Calu3 (cell line): ENCODE measurements around the gene CTSF. TPM values are rescaled to one million over a fixed set of nuclear protein-coding genes. Genes with fewer than 3 reads are reported as not detected.

ENCODE experiments used
- BruUV-seq: library from RNA; stranded (reverse); fragments of 400-500 nt; replicated peaks from 2 replicates; lab custom pipeline; 2021; lab: Mats Ljungman, UMichigan
- CTCF ChIA-PET: fragments of 300-600 bp; sonication (Branson Sonifier 250); formaldehyde crosslinking; loops from one replicate; lab custom pipeline; 2022; ENCODE audit warnings: antibody characterized with exemption; lab: Charles Lee
- DNase-seq: peaks from one replicate; pipeline ENCODE4 v3.0.0; 2022
- H3K27ac Mint-ChIP-seq: one replicate; pipeline ENCODE4 v1.8.0; 2022; ENCODE audit warnings: mixed read lengths; ENCODE audit not compliant: unreplicated experiment
- H3K27me3 Mint-ChIP-seq: one replicate; pipeline ENCODE4 v1.8.0; 2022; ENCODE audit warnings: mixed read lengths; ENCODE audit not compliant: unreplicated experiment
- H3K36me3 Mint-ChIP-seq: one replicate; pipeline ENCODE4 v1.8.0; 2022; ENCODE audit warnings: mild to moderate bottlenecking, moderate library complexity, mixed read lengths; ENCODE audit not compliant: insufficient read depth, unreplicated experiment
- H3K4me1 Mint-ChIP-seq: one replicate; pipeline ENCODE4 v1.8.0; 2022; ENCODE audit warnings: mild to moderate bottlenecking, low read depth, mixed read lengths; ENCODE audit not compliant: unreplicated experiment
- H3K4me3 Mint-ChIP-seq: one replicate; pipeline ENCODE4 v1.8.0; 2022; ENCODE audit warnings: mild to moderate bottlenecking, low read depth, moderate library complexity, mixed read lengths; ENCODE audit not compliant: unreplicated experiment
- H3K9me3 Mint-ChIP-seq: one replicate; pipeline ENCODE4 v1.8.0; 2022; ENCODE audit warnings: low read depth, mixed read lengths; ENCODE audit not compliant: unreplicated experiment
- intact Hi-C: fragments of 100-400 bp; cut with micrococcal nuclease; formaldehyde crosslinking; loops from one replicate; pipeline ENCODE4 v1.10.0; 2022; ENCODE audit not compliant: unreplicated experiment
- total RNA-seq: library from RNA; stranded (reverse); gene quantifications from 2 replicates; pipeline ENCODE4 v1.2.3, GENCODE V29; 2022
- TF ChIP-seq, protein P1 (sequence below): fragments of 200-600 bp; IDR thresholded peaks from one replicate; pipeline ENCODE4 v1.8.0; 2022; ENCODE audit warnings: antibody characterized with exemption; ENCODE audit not compliant: unreplicated experiment

Gene CTSF
- total RNA-seq, 1 experiment from 2014 or later: 1.7 TPM

DNA sequence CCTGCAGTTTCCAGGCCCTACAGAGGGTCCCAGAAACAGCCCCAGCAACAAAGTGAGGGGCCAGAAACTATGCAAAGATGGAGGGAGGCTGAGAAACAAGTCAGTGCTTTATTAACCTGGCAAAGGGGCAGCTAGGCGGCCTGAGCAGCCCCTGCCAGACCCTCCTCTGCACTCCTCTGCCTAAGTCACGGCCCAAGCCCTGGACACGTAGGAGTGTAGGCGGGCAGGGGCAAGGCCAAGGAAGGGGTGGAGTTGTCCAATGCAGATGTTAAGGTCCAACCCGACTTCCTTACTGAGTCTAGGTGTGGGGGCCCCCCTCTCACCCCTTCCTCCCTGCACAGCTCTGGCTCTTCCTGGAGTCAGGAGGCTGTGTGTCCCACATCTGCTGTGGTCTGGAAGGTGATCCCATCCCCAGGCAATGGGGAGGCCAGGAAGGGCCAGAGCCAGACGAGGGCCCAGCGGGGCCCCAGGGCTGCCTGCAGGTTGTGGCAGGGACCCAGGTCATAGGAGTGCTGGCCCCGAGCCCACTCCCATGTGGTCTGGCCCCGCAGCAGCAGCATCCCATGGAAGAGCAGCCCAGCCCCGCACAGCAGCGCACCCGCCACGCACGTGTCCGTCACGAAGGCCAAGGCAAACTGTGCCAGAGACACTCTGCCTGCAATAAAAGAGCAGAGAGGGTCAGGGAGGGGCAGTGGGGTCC, 29.1 kb downstream of the CTSF start:
- H3K36me3 Mint-ChIP-seq: peaks cover 33% of the 10 kb centered on the region
- DNase-seq: no peak
- CTCF ChIA-PET: no interaction called here
- H3K4me1 Mint-ChIP-seq: peaks cover 3% of the 10 kb centered on the region
- TF ChIP-seq, protein P1, sequence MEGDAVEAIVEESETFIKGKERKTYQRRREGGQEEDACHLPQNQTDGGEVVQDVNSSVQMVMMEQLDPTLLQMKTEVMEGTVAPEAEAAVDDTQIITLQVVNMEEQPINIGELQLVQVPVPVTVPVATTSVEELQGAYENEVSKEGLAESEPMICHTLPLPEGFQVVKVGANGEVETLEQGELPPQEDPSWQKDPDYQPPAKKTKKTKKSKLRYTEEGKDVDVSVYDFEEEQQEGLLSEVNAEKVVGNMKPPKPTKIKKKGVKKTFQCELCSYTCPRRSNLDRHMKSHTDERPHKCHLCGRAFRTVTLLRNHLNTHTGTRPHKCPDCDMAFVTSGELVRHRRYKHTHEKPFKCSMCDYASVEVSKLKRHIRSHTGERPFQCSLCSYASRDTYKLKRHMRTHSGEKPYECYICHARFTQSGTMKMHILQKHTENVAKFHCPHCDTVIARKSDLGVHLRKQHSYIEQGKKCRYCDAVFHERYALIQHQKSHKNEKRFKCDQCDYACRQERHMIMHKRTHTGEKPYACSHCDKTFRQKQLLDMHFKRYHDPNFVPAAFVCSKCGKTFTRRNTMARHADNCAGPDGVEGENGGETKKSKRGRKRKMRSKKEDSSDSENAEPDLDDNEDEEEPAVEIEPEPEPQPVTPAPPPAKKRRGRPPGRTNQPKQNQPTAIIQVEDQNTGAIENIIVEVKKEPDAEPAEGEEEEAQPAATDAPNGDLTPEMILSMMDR: no peak
- intact Hi-C loops: no loop called here
- H3K9me3 Mint-ChIP-seq: no peaks in the 10 kb centered on the region
- BruUV-seq: no TSS peak
- no peak overlapping the region for H3K27ac Mint-ChIP-seq
- H3K4me3 Mint-ChIP-seq: no peak overlapping the region
- H3K27me3 Mint-ChIP-seq: no peaks in the 10 kb centered on the region

DNA sequence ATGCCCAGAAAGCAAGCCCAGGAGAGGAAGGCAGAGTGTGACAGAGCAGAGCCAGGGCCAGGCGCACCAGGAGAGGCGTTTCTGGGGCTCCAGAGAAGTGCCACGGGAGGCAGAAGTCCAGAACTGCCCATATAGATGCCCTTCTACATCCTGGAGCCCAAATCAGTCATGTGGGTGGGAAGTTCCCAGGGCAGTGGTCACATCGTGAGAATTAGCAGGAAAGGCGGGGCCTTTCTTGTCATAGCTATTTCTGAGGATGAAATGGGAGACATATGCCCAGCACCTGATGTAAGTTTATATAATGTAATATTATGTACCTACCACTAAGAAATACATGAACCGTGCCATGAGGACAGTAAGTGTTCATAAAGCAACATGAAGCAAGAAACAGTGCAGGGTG, 35.6 kb downstream of the CTSF start:
- Mint-ChIP-seq H3K27ac (no peak overlapping the region), H3K4me3 (no peak overlapping the region), H3K36me3 (peaks cover 18% of the 10 kb centered on the region), H3K9me3 (no peaks in the 10 kb centered on the region), H3K27me3 (no peaks in the 10 kb centered on the region), H3K4me1 (no peaks in the 10 kb centered on the region)
- no TSS peak for BruUV-seq
- intact Hi-C loops: no loop called here
- DNase-seq: no peak
- TF ChIP-seq, protein P1: no peak
- CTCF ChIA-PET: no interaction called here

DNA sequence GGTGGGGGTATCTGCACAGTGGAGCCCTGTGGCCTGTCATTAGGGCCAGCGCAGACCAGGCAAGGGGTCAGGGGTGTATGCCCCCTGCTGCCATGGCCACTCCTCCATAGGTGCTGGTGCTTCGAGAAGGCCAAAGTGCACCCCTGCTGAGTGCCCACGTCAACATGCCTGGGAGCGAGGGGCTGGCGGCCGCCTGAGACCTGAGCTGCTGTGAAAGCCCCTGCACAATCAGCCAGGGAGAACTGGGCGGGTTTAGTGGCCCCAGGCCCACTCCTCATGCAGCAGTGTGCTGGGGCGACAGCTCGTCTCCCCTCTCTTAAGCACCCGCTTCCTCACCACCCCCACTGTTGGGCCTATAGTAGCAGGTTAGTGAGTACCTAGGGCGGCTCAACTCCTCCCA, 36.6 kb downstream of the CTSF start:
- H3K9me3 Mint-ChIP-seq: no peaks in the 10 kb centered on the region
- H3K36me3 Mint-ChIP-seq: peaks cover 14% of the 10 kb centered on the region
- intact Hi-C loops: no loop called here
- H3K4me3 Mint-ChIP-seq: no peak overlapping the region
- TF ChIP-seq, protein P1: no peak
- no peaks in the 10 kb centered on the region for H3K27me3 Mint-ChIP-seq
- CTCF ChIA-PET: no interaction called here
- H3K4me1 Mint-ChIP-seq: no peaks in the 10 kb centered on the region
- no peak overlapping the region for H3K27ac Mint-ChIP-seq
- BruUV-seq: no TSS peak
- no peak for DNase-seq

DNA sequence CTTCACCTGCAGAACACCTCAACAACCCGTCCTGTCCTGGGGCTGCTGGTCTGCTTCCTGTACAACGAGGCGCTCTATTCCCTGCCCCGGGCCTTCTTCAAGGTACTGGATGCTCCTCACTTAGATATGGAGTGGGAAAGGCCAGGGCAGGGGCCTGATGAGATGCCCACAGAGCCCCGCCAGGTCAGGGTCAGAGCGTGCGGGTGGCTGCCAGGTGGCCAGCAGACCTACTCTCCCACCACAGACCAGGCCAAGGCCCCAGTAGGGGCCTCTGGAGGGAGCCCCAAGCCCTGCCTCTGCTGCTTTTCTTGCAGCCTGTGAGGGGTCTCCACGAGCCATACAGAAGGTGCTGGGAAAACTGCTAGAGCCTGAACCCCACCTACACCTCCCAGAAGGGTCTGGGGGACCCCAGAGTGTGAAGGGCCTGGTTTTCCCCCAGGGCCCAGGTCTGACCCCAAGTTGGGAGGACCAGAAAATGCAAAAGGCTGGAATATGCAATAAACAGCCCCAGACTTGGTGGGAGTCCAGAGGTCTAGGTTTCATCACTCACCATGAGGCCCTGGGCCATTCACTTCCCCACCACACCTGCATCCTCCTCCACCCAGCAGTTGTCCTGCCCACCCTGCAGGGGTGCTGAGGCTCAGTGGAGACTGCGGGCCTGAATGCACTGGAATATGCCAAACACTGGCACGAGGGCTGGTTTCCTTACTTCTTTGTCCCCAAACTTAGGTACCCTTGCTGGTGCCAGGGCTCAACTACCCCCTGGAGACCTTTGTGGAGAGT, 37.3 kb downstream of the CTSF start:
- intact Hi-C loops: no loop called here
- CTCF ChIA-PET: no interaction called here
- no peak for DNase-seq
- no TSS peak for BruUV-seq
- Mint-ChIP-seq H3K27ac (no peak overlapping the region), H3K4me1 (no peaks in the 10 kb centered on the region), H3K36me3 (peaks cover 21% of the 10 kb centered on the region), H3K27me3 (no peaks in the 10 kb centered on the region), H3K4me3 (no peak overlapping the region), H3K9me3 (no peaks in the 10 kb centered on the region)
- TF ChIP-seq, protein P1: no peak
